Activated T-cell treated with anti-CD3 and anti-CD28 coated beads, Interleukin-2, amount 50 U/mL, for 48 hours (primary cell): ENCODE results near the gene CNR2.
"Not testable (repeated sequence)": the region's sequence is repeated elsewhere in the genome, so short reads cannot be mapped to it uniquely, and the experiment has no call there.

Experiments
- DNase-seq, 2 experiments: peaks; one replicate each; pipeline ENCODE4 v3.0.0-alpha.2; 2020

The CNR2 gene

GRCh38 chr1:23882746-23883145, 30.4 kb downstream of the CNR2 start:
- DNase-seq: no peak

GRCh38 chr1:23879809-23880208, 33.4 kb downstream of the CNR2 start:
- no peak for DNase-seq

- DNase-seq: no peak
These were observed 34.5 kb downstream of the CNR2 start for GRCh38 chr1:23878668-23879067.

- DNase-seq: no peak
These were observed 37.8 kb downstream of the CNR2 start for GRCh38 chr1:23875382-23875781.

GRCh38 chr1:23872421-23872820, 40.7 kb downstream of the CNR2 start:
- no peak for DNase-seq

- DNase-seq: no peak
These were observed 44.1 kb downstream of the CNR2 start for GRCh38 chr1:23869051-23869450.

- no peak for DNase-seq
These were observed 44.6 kb downstream of the CNR2 start for GRCh38 chr1:23868557-23869016.

GRCh38 chr1:23867895-23868556, 45.1 kb downstream of the CNR2 start, which contains the start of gene FUCA1:
FUCA1 (minus strand) TSS chr1:23868290; CDS start chr1:23868286, 4 bp downstream.
- DNase-seq: peak; percentile 95

- no peak for DNase-seq
These were observed 45.6 kb downstream of the CNR2 start for GRCh38 chr1:23867542-23867894.

- no peak for DNase-seq
These were observed 47.6 kb downstream of the CNR2 start for GRCh38 chr1:23865543-23865930.

- no peak for DNase-seq
These were observed 48.2 kb downstream of the CNR2 start for GRCh38 chr1:23864801-23865542.

GRCh38 chr1:23862640-23863039, 50.5 kb downstream of the CNR2 start:
- no peak for DNase-seq

GRCh38 chr1:23854568-23854967, 58.6 kb downstream of the CNR2 start:
- DNase-seq: no peak

GRCh38 chr1:23853124-23853523, 60.0 kb downstream of the CNR2 start:
- DNase-seq: not testable (repeated sequence)

- DNase-seq: not testable (repeated sequence)
These were observed 61.8 kb downstream of the CNR2 start for GRCh38 chr1:23851406-23851805.

GRCh38 chr1:23848673-23849616, 64.2 kb downstream of the CNR2 start:
- no peak for DNase-seq

- DNase-seq: not testable (repeated sequence)
These were observed 65.6 kb downstream of the CNR2 start for GRCh38 chr1:23847482-23848095.

GRCh38 chr1:23845163-23845562, 68.0 kb downstream of the CNR2 start:
- no peak for DNase-seq

GRCh38 chr1:23843644-23844043, 69.5 kb downstream of the CNR2 start:
- DNase-seq: no peak

- peak; percentile 84 to 86 for DNase-seq
These were observed 74.7 kb downstream of the CNR2 start for GRCh38 chr1:23838401-23838866.

- DNase-seq: peak; percentile 23 to 24
These were observed 75.3 kb downstream of the CNR2 start for GRCh38 chr1:23837908-23838307.

- DNase-seq: no peak
These were observed 77.1 kb downstream of the CNR2 start for GRCh38 chr1:23836037-23836436.

- not testable (repeated sequence) for DNase-seq
These were observed 79.0 kb downstream of the CNR2 start for GRCh38 chr1:23834156-23834555.
